ENCODE results near the gene UFSP1. TPM values are rescaled to one million over a fixed set of nuclear protein-coding genes. Genes with fewer than 3 reads are reported as not detected.

Gene UFSP1
- total and polyA plus RNA-seq, 2 experiments from 2014 or later: 3.9 to 16.0 TPM

DNA sequence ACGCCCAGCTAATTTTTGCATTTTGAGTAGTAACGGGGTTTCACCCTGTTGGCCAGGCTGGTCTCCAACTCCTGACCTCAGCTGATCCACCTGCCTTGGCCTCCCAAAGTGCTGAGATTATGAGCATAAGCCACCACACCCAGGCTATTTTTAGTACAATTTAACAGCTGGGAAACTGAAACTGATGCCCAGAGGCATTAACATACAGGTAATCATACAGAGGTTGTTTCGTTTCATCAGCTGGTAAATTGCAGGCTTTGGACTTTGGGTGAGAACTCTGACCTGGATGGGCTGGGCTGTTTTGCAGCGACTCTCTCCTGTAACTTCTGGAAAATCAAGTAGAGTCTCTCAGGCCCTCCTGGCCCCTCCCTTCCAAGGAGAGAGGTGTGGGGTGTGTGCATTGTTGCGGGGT lies 12.4 kb upstream of the UFSP1 start:
- Histone ChIP-seq H3K4me1 (ENCODE audit: low read depth) (no peaks in the 10 kb centered on the region), H3K27ac (no peak overlapping the region), H3K36me3 (no peaks in the 10 kb centered on the region), H3K4me3 (no peak overlapping the region), H3K27me3 (peaks cover 11% of the 10 kb centered on the region), H3K9me3 (ENCODE audit: low read depth) (no peaks in the 10 kb centered on the region)
- TF ChIP-seq, protein P1, sequence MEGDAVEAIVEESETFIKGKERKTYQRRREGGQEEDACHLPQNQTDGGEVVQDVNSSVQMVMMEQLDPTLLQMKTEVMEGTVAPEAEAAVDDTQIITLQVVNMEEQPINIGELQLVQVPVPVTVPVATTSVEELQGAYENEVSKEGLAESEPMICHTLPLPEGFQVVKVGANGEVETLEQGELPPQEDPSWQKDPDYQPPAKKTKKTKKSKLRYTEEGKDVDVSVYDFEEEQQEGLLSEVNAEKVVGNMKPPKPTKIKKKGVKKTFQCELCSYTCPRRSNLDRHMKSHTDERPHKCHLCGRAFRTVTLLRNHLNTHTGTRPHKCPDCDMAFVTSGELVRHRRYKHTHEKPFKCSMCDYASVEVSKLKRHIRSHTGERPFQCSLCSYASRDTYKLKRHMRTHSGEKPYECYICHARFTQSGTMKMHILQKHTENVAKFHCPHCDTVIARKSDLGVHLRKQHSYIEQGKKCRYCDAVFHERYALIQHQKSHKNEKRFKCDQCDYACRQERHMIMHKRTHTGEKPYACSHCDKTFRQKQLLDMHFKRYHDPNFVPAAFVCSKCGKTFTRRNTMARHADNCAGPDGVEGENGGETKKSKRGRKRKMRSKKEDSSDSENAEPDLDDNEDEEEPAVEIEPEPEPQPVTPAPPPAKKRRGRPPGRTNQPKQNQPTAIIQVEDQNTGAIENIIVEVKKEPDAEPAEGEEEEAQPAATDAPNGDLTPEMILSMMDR (IDR thresholded peaks at IDR 0.05; ENCODE audit: low read depth, low read length): no peak
- DNase-seq (ENCODE audit: low read depth in 1 of 2, low spot score in 1 of 2): no peak

GRCh38 chr7:100900978-100901377 lies 11.5 kb upstream of the UFSP1 start:
- Histone ChIP-seq H3K4me1 (ENCODE audit: low read depth) (no peaks in the 10 kb centered on the region), H3K4me3 (no peak overlapping the region), H3K27me3 (peaks cover 19% of the 10 kb centered on the region), H3K9me3 (ENCODE audit: low read depth) (no peaks in the 10 kb centered on the region), H3K27ac (no peak overlapping the region), H3K36me3 (no peaks in the 10 kb centered on the region)
- DNase-seq (ENCODE audit: low read depth in 1 of 2, low spot score in 1 of 2): no peak
- TF ChIP-seq, protein P1 (IDR thresholded peaks at IDR 0.05; ENCODE audit: low read depth, low read length): no peak

DNA sequence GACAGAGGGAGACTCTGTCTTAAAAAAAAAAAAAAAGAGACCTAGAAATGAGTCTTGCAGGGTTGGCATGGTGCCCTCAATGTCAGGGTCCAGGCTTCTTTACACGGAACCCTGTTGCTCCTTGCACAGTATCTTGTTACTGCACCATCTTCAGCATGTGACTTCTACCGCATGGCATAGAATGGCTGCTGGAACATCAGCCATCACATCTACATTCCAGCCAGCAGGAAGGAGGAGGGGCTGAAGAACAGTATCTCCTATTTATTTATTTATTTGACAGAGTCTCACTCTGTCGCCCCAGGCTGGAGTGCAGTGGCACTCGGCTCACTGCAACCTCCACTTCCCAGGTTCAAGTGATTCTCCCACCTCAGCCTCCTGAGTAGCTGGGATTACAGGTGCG lies 9.9 kb upstream of the UFSP1 start:
- Histone ChIP-seq H3K9me3 (ENCODE audit: low read depth) (no peaks in the 10 kb centered on the region), H3K4me1 (ENCODE audit: low read depth) (no peaks in the 10 kb centered on the region), H3K27me3 (peaks cover 25% of the 10 kb centered on the region), H3K36me3 (no peaks in the 10 kb centered on the region), H3K4me3 (no peak overlapping the region), H3K27ac (no peak overlapping the region)
- DNase-seq (ENCODE audit: low read depth in 1 of 2, low spot score in 1 of 2): no peak
- TF ChIP-seq, protein P1 (IDR thresholded peaks at IDR 0.05; ENCODE audit: low read depth, low read length): no peak

GRCh38 chr7:100897772-100898454 lies 8.4 kb upstream of the UFSP1 start:
- no peak for DNase-seq (ENCODE audit: low read depth in 1 of 2, low spot score in 1 of 2)
- H3K36me3 ChIP-seq: no peaks in the 10 kb centered on the region
- peaks cover 25% of the 10 kb centered on the region for H3K27me3 ChIP-seq
- H3K4me3 ChIP-seq: no peak overlapping the region
- TF ChIP-seq, protein P1 (IDR thresholded peaks at IDR 0.05; ENCODE audit: low read depth, low read length): no peak
- no peaks in the 10 kb centered on the region for H3K4me1 ChIP-seq (ENCODE audit: low read depth)
- H3K9me3 ChIP-seq (ENCODE audit: low read depth): no peaks in the 10 kb centered on the region
- no peak overlapping the region for H3K27ac ChIP-seq

- H3K4me3 ChIP-seq: peak overlapping the region; percentile 62
- no peak overlapping the region for H3K27ac ChIP-seq
- H3K27me3 ChIP-seq: peaks cover 25% of the 10 kb centered on the region
- no peaks in the 10 kb centered on the region for H3K4me1 ChIP-seq (ENCODE audit: low read depth)
- no peaks in the 10 kb centered on the region for H3K9me3 ChIP-seq (ENCODE audit: low read depth)
- TF ChIP-seq, protein P1 (IDR thresholded peaks at IDR 0.05; ENCODE audit: low read depth, low read length): peak; percentile 77
- H3K36me3 ChIP-seq: no peaks in the 10 kb centered on the region
- peak; percentile 27 to 56 for DNase-seq (ENCODE audit: low read depth in 1 of 2, low spot score in 1 of 2)
Measured at GRCh38 chr7:100896732-100897608, 7.5 kb upstream of the UFSP1 start.

Data from cardiac muscle cell (in vitro differentiated cells and primary cell).